ENCODE results near the gene PRMT7.
A peak's percentile ranks its signal among the peaks of the same experiment; 100 is the strongest.

The PRMT7 gene

DNA sequence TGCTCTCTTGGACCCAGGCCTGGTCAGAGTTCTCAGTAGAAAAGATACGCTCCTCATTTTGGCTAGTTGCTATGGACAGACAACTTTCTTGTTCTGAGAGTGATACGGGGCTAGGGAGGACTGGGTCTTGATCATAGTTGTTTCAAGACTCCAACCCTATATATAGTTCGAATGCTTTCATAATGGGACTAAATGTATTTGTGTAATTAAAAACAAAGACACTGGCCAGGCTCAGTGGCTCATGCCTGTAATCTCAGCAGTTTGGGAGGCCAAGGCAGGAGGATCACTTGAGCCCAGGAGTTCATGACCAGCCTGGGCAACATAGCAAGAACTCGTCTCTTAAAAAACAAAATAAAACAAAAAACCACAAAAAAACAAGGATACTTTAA is 28.8 kb upstream of the PRMT7 start:
- Histone ChIP-seq H4K91ac (ENCODE audit: low read depth, low read length) (no peak overlapping the region), H3K4me1 (ENCODE audit: control insufficient read depth in 1 of 2, insufficient read depth in 2 of 2, low read length in 2 of 2) (peaks cover 6 to 8% of the 10 kb centered on the region in 2 experiments), H3K79me1 (ENCODE audit: low read length) (no peaks in the 10 kb centered on the region), H3K4me3 (ENCODE audit: low read depth, low read length) (no peak overlapping the region), H2AFZ (ENCODE audit: insufficient read depth, low read length, poor library complexity) (no peak overlapping the region), H3K9ac (ENCODE audit: low read length) (no peak overlapping the region), H2BK5ac (ENCODE audit: low read depth, low read length, poor library complexity) (no peak overlapping the region), H3K23ac (ENCODE audit: low read length) (no peak overlapping the region), H3K27ac (ENCODE audit: low read depth, low read length) (no peak overlapping the region), H2BK120ac (ENCODE audit: insufficient read depth, low read length, poor library complexity) (no peak overlapping the region), H3K36me3 (ENCODE audit: control insufficient read depth in 1 of 2, insufficient read depth in 2 of 2, low read length in 2 of 2) (peaks cover 4 to 36% of the 10 kb centered on the region in 2 experiments), H3K27me3 (ENCODE audit: insufficient read depth, low read length) (no peaks in the 10 kb centered on the region), H2BK12ac (ENCODE audit: low read length) (no peak overlapping the region), H3K4ac (ENCODE audit: low read depth, low read length) (no peak overlapping the region), H3K18ac (ENCODE audit: low read length) (no peak overlapping the region), H4K12ac (ENCODE audit: low read depth, low read length) (no peak overlapping the region), H3K79me2 (ENCODE audit: control insufficient read depth, insufficient read depth, low read length, poor library complexity) (no peaks in the 10 kb centered on the region), H3K4me2 (ENCODE audit: low read length) (no peak overlapping the region), H3K9me3 (ENCODE audit: insufficient read depth, low read depth, low read length) (peaks cover 2% of the 10 kb centered on the region), H3K14ac (ENCODE audit: low read length) (no peak overlapping the region), H4K8ac (ENCODE audit: low read depth, low read length) (no peak overlapping the region), H2AK5ac (ENCODE audit: low read length) (no peak overlapping the region)
- DNase-seq: no peak
- no CpG with 5 or more reads among the region's 4 CpGs for WGBS (ENCODE audit: extremely low coverage, insufficient coverage, insufficient read length)

DNA sequence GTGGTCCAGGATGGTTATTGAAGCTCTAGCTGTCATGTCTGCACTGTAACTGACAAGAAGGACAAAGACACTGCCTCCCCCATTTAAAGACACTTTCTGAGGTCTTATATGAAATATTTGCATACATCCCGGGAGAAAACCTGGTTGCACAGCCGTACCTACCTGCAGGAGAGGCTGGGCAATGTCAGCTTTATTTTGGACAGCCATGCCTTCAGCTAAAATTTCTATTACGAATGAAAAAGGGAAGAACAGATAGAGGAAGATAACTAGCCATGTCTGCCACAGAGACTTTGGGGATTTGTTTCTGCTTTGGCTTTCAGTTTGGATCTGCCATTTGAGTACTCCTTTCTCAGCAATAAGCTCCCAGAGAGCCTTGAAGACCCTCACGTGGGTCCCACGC is 27.5 kb upstream of the PRMT7 start:
- H3K79me2 ChIP-seq (ENCODE audit: control insufficient read depth, insufficient read depth, low read length, poor library complexity): no peaks in the 10 kb centered on the region
- H2AK5ac ChIP-seq (ENCODE audit: low read length): no peak overlapping the region
- H4K91ac ChIP-seq (ENCODE audit: low read depth, low read length): no peak overlapping the region
- H3K4ac ChIP-seq (ENCODE audit: low read depth, low read length): no peak overlapping the region
- no peaks in the 10 kb centered on the region for H3K27me3 ChIP-seq (ENCODE audit: insufficient read depth, low read length)
- no peak overlapping the region for H3K27ac ChIP-seq (ENCODE audit: low read depth, low read length)
- no peak overlapping the region for H2BK5ac ChIP-seq (ENCODE audit: low read depth, low read length, poor library complexity)
- no peak overlapping the region for H2BK12ac ChIP-seq (ENCODE audit: low read length)
- no peak overlapping the region for H3K4me2 ChIP-seq (ENCODE audit: low read length)
- WGBS (ENCODE audit: extremely low coverage, insufficient coverage, insufficient read length): no CpG with 5 or more reads among the region's 5 CpGs
- H3K9me3 ChIP-seq (ENCODE audit: insufficient read depth, low read depth, low read length): peaks cover 2% of the 10 kb centered on the region
- H2AFZ ChIP-seq (ENCODE audit: insufficient read depth, low read length, poor library complexity): no peak overlapping the region
- H2BK120ac ChIP-seq (ENCODE audit: insufficient read depth, low read length, poor library complexity): no peak overlapping the region
- H3K36me3 ChIP-seq (ENCODE audit: control insufficient read depth in 1 of 2, insufficient read depth in 2 of 2, low read length in 2 of 2): peaks cover 12 to 46% of the 10 kb centered on the region in 2 experiments
- no peaks in the 10 kb centered on the region for H3K79me1 ChIP-seq (ENCODE audit: low read length)
- H3K4me3 ChIP-seq (ENCODE audit: low read depth, low read length): peak overlapping the region; percentile 51
- no peak for DNase-seq
- no peak overlapping the region for H4K8ac ChIP-seq (ENCODE audit: low read depth, low read length)
- H3K14ac ChIP-seq (ENCODE audit: low read length): no peak overlapping the region
- H3K18ac ChIP-seq (ENCODE audit: low read length): no peak overlapping the region
- no peak overlapping the region for H4K12ac ChIP-seq (ENCODE audit: low read depth, low read length)
- H3K23ac ChIP-seq (ENCODE audit: low read length): no peak overlapping the region
- peaks cover 12 to 13% of the 10 kb centered on the region in 2 experiments for H3K4me1 ChIP-seq (ENCODE audit: control insufficient read depth in 1 of 2, insufficient read depth in 2 of 2, low read length in 2 of 2)
- no peak overlapping the region for H3K9ac ChIP-seq (ENCODE audit: low read length)

DNA sequence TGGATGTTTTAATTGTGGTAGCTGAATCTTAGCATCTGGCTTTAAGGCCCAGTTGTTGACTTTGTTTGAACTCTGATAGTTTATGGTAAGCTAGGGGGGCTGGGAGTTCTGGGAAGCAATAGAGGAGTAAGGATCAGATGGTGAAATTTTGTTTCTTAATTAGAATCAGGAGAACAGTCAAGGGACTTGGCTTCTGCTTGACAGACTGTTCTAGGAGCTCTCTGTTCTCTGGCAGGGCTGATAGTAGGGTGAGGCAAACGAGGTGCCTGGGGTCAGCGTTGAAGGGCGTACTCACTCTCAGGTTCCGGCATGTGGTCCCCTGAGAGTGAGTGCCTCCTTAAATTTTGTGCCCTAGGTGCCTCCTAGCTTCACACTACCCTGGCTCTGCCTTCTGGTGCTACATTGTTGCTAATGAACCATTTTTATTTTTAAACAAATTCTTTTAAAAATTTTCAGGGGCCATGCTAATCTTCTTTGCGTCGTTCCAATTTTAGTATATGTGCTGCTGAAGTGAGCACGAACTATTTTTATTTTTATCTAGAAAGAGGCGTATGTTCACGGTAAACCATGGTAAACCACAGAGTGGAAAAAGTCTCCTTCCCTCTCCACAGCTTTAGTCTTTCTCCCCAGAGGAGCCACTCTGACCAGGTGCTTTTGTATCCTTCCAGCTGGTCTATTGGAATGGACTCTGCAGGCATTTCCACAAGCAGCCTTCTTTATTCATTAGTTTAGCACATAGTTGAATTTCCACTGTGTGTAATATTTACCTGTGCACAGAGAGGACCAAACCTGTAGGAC is 26.8 kb upstream of the PRMT7 start:
- Histone ChIP-seq H3K9me3 (ENCODE audit: insufficient read depth, low read depth, low read length) (peaks cover 2% of the 10 kb centered on the region), H3K4me1 (ENCODE audit: control insufficient read depth in 1 of 2, insufficient read depth in 2 of 2, low read length in 2 of 2) (peaks cover 12 to 13% of the 10 kb centered on the region in 2 experiments), H3K36me3 (ENCODE audit: control insufficient read depth in 1 of 2, insufficient read depth in 2 of 2, low read length in 2 of 2) (peaks cover 12 to 48% of the 10 kb centered on the region in 2 experiments), H2AFZ (ENCODE audit: insufficient read depth, low read length, poor library complexity) (no peak overlapping the region), H3K27me3 (ENCODE audit: insufficient read depth, low read length) (no peaks in the 10 kb centered on the region), H4K8ac (ENCODE audit: low read depth, low read length) (no peak overlapping the region), H4K12ac (ENCODE audit: low read depth, low read length) (no peak overlapping the region), H3K9ac (ENCODE audit: low read length) (no peak overlapping the region), H3K27ac (ENCODE audit: low read depth, low read length) (no peak overlapping the region), H3K79me1 (ENCODE audit: low read length) (no peaks in the 10 kb centered on the region), H2BK120ac (ENCODE audit: insufficient read depth, low read length, poor library complexity) (no peak overlapping the region), H3K23ac (ENCODE audit: low read length) (no peak overlapping the region), H3K4me3 (ENCODE audit: low read depth, low read length) (no peak overlapping the region), H3K4me2 (ENCODE audit: low read length) (no peak overlapping the region), H3K14ac (ENCODE audit: low read length) (no peak overlapping the region), H3K18ac (ENCODE audit: low read length) (no peak overlapping the region), H3K79me2 (ENCODE audit: control insufficient read depth, insufficient read depth, low read length, poor library complexity) (no peaks in the 10 kb centered on the region), H2BK12ac (ENCODE audit: low read length) (no peak overlapping the region), H3K4ac (ENCODE audit: low read depth, low read length) (no peak overlapping the region), H2BK5ac (ENCODE audit: low read depth, low read length, poor library complexity) (no peak overlapping the region), H4K91ac (ENCODE audit: low read depth, low read length) (no peak overlapping the region), H2AK5ac (ENCODE audit: low read length) (no peak overlapping the region)
- WGBS (ENCODE audit: extremely low coverage, insufficient coverage, insufficient read length): no CpG with 5 or more reads among the region's 9 CpGs
- DNase-seq: no peak

DNA sequence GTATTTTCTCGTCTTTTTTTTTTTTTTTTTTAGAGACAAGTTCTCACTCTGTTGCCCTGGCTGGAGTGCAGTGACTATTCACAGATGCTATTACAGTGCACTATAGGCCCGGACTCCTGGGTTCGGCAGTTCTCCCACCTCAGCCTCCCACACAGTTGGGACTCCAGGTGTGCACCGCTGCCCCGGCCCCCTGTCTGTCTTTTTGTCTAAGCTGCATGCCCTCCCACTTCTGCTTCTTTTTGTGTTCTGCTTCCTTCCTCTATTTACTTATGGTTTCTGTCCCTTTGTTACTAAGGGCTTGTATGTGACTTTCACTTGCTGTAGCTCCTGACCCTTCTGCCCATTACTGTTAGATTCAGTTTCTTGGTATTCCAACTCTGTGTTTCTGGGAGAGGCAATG is 26.0 kb upstream of the PRMT7 start:
- no peak overlapping the region for H3K14ac ChIP-seq (ENCODE audit: low read length)
- H3K23ac ChIP-seq (ENCODE audit: low read length): no peak overlapping the region
- no peak overlapping the region for H2AFZ ChIP-seq (ENCODE audit: insufficient read depth, low read length, poor library complexity)
- H4K12ac ChIP-seq (ENCODE audit: low read depth, low read length): no peak overlapping the region
- no peaks in the 10 kb centered on the region for H3K79me2 ChIP-seq (ENCODE audit: control insufficient read depth, insufficient read depth, low read length, poor library complexity)
- no peak overlapping the region for H2BK5ac ChIP-seq (ENCODE audit: low read depth, low read length, poor library complexity)
- no peak overlapping the region for H3K18ac ChIP-seq (ENCODE audit: low read length)
- H2BK12ac ChIP-seq (ENCODE audit: low read length): no peak overlapping the region
- no peak overlapping the region for H3K27ac ChIP-seq (ENCODE audit: low read depth, low read length)
- no peak overlapping the region for H4K91ac ChIP-seq (ENCODE audit: low read depth, low read length)
- H2AK5ac ChIP-seq (ENCODE audit: low read length): no peak overlapping the region
- no peak for DNase-seq
- no peak overlapping the region for H3K4me2 ChIP-seq (ENCODE audit: low read length)
- H3K27me3 ChIP-seq (ENCODE audit: insufficient read depth, low read length): no peaks in the 10 kb centered on the region
- H2BK120ac ChIP-seq (ENCODE audit: insufficient read depth, low read length, poor library complexity): no peak overlapping the region
- no peak overlapping the region for H3K4ac ChIP-seq (ENCODE audit: low read depth, low read length)
- H3K4me3 ChIP-seq (ENCODE audit: low read depth, low read length): no peak overlapping the region
- peaks cover 14 to 46% of the 10 kb centered on the region in 2 experiments for H3K36me3 ChIP-seq (ENCODE audit: control insufficient read depth in 1 of 2, insufficient read depth in 2 of 2, low read length in 2 of 2)
- H3K79me1 ChIP-seq (ENCODE audit: low read length): no peaks in the 10 kb centered on the region
- WGBS (ENCODE audit: extremely low coverage, insufficient coverage, insufficient read length): no CpG with 5 or more reads among the region's 5 CpGs
- H3K9ac ChIP-seq (ENCODE audit: low read length): no peak overlapping the region
- no peak overlapping the region for H4K8ac ChIP-seq (ENCODE audit: low read depth, low read length)
- peaks cover 2% of the 10 kb centered on the region for H3K9me3 ChIP-seq (ENCODE audit: insufficient read depth, low read depth, low read length)
- H3K4me1 ChIP-seq (ENCODE audit: control insufficient read depth in 1 of 2, insufficient read depth in 2 of 2, low read length in 2 of 2): peaks cover 9 to 10% of the 10 kb centered on the region in 2 experiments
